Ovary (tissue), 9 donors: ENCODE data around the gene TMC6. TPM values are rescaled to one million over a fixed set of nuclear protein-coding genes. Genes with fewer than 3 reads are reported as not detected.

Experiments used
- DNase-seq, 5 donors: peaks; one replicate each; pipeline ENCODE4 v3.0.0-alpha.2; 2019 to 2020
- H3K27ac ChIP-seq, 2 donors: fragments of 200-600 bp; one replicate each; pipeline versions ENCODE4 v1.5.1 to v1.8.0; 2019 to 2022
- H3K27me3 ChIP-seq: fragments of 200-600 bp; one replicate; pipeline ENCODE4 v1.8.0; 2022
- H3K36me3 ChIP-seq: fragments of 200-600 bp; sonication (generic); one replicate; pipeline ENCODE4 v1.5.1; 2019
- H3K4me1 ChIP-seq: one replicate; pipeline ENCODE4 v1.8.1; 2013; ENCODE audit warnings: mild to moderate bottlenecking, moderate library complexity; ENCODE audit not compliant: insufficient read depth
- H3K4me3 ChIP-seq: fragments of 200-600 bp; sonication (generic); one replicate; pipeline ENCODE4 v1.5.1; 2017
- H3K9me3 ChIP-seq, 2 donors: fragments of 200-600 bp in 1 of 2; sonication (generic) in 1 of 2; one replicate each; pipeline versions ENCODE4 v1.5.1 to v1.8.1; 2013 to 2019; ENCODE audit warnings: mild to moderate bottlenecking in 1 of 2, moderate library complexity in 1 of 2
- EP300 ChIP-seq: sonication (generic); formaldehyde crosslinking; IDR thresholded peaks from one replicate; pipeline ENCODE4 v1.6.1; 2017; ENCODE audit warnings: antibody characterized with exemption
- POLR2A ChIP-seq: fragments of 450-650 bp; IDR thresholded peaks from one replicate; pipeline ENCODE4 v1.6.1; 2017; ENCODE audit warnings: antibody characterized with exemption, mild to moderate bottlenecking, moderate library complexity
- WGBS, 3 donors: extraction: QIAGEN DNeasy Blood & Tissue Kit in 1 of 3; methylation state at CpG; one replicate each; pipeline versions ENCODE4 v1.1.5 to v1.1.7; 2013 to 2017; 5-methylcytosine and 5-hydroxymethylcytosine counted together
- intact Hi-C, 4 donors: fragments of 100-400 bp; cut with DNase I; formaldehyde crosslinking; loops; one replicate each; pipeline versions ENCODE4 v1.11.0 to v1.15.1; 2022 to 2023
- polyA plus RNA-seq, 2 donors: library from polyadenylated mRNA; stranded (reverse); fragments of 200-250 nt in 1 of 2; fragments of 350-450 nt in 1 of 2; fragmentation: Illumina TruSeq in 1 of 2; extraction: RNeasy Lipid Tissue Mini Kit (QIAGEN cat#74804) in 1 of 2; gene quantifications; one replicate each; pipeline ENCODE4 v1.2.3, GENCODE V29; 2013 to 2014
- total RNA-seq, 7 donors: library from RNA; depleted of rRNA in 2 of 7; stranded (reverse); fragments of >200 nt in 2 of 7; fragmentation: NEBNext Ultra II Directional in 3 of 7; extraction: Animal tissue kit (Norgen Biotek cat#: 25700) in 3 of 7; gene quantifications; one replicate each; pipeline versions ENCODE4 v1.1.0 to v1.2.4, GENCODE V29; 2016 to 2023
- TF ChIP-seq, protein P1 (sequence below), 3 donors: fragments of 450-650 bp in 2 of 3; fragments of 200-600 bp in 1 of 3; IDR thresholded peaks; one replicate each; pipeline versions ENCODE4 v1.5.1 to v1.8.0; 2016 to 2022; ENCODE audit warnings: antibody characterized with exemption in 3 of 3, mild to moderate bottlenecking in 1 of 3
- donor health status: DM: no; HTN: no; CAD: no; lungs with moderate emphysema.
- donor health status: DM: no; HTN: no; CAD: no.
- donor health status: Bipolar disorder and iron deficiency.
- donor health status: DM: yes; HTN: yes; CAD: no.
- donor health status: DM: no; HTN: no; CAD: no.
- donor health status: DM: yes; HTN: yes; CAD: no.

TMC6 gene
- total and polyA plus RNA-seq, 9 donors: 1.2 to 26.8 (median 8.3) TPM

DNA sequence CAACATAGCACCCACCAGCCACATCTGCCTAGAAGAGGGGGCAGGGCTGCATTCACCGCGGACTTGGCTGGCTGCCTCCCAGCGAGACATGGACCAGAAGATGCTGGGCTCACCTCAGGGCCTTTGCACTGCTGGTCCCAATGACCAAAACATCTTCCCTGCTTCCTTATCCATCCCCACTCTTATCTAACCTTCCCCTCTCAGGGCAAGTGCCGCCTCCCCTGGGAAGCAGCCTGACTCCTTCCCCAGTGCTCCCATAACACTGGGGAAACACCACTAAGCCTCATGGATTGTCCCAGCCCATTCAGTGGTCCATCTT is 5.7 kb downstream of the TMC6 start:
- no peak for DNase-seq
- H3K36me3 ChIP-seq: no peaks in the 10 kb centered on the region
- TF ChIP-seq EP300 (no peak), POLR2A (no peak)
- TF ChIP-seq, protein P1, sequence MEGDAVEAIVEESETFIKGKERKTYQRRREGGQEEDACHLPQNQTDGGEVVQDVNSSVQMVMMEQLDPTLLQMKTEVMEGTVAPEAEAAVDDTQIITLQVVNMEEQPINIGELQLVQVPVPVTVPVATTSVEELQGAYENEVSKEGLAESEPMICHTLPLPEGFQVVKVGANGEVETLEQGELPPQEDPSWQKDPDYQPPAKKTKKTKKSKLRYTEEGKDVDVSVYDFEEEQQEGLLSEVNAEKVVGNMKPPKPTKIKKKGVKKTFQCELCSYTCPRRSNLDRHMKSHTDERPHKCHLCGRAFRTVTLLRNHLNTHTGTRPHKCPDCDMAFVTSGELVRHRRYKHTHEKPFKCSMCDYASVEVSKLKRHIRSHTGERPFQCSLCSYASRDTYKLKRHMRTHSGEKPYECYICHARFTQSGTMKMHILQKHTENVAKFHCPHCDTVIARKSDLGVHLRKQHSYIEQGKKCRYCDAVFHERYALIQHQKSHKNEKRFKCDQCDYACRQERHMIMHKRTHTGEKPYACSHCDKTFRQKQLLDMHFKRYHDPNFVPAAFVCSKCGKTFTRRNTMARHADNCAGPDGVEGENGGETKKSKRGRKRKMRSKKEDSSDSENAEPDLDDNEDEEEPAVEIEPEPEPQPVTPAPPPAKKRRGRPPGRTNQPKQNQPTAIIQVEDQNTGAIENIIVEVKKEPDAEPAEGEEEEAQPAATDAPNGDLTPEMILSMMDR (IDR thresholded peaks at IDR 0.05): no peak
- H3K4me3 ChIP-seq: no peak overlapping the region
- intact Hi-C loops: loop anchor here in 1 of 4 donors (10.0 kb wide), 1 partner anchor 252 kb away; the partner anchor contains the start of gene PGS1
- WGBS, 3 donors: 91 to 96% (median 94%) methylated on average over 4 of the region's 4 CpGs
- no peaks in the 10 kb centered on the region for H3K9me3 ChIP-seq
- H3K4me1 ChIP-seq: no peaks in the 10 kb centered on the region
- H3K27ac ChIP-seq: no peak overlapping the region
- no peaks in the 10 kb centered on the region for H3K27me3 ChIP-seq

DNA sequence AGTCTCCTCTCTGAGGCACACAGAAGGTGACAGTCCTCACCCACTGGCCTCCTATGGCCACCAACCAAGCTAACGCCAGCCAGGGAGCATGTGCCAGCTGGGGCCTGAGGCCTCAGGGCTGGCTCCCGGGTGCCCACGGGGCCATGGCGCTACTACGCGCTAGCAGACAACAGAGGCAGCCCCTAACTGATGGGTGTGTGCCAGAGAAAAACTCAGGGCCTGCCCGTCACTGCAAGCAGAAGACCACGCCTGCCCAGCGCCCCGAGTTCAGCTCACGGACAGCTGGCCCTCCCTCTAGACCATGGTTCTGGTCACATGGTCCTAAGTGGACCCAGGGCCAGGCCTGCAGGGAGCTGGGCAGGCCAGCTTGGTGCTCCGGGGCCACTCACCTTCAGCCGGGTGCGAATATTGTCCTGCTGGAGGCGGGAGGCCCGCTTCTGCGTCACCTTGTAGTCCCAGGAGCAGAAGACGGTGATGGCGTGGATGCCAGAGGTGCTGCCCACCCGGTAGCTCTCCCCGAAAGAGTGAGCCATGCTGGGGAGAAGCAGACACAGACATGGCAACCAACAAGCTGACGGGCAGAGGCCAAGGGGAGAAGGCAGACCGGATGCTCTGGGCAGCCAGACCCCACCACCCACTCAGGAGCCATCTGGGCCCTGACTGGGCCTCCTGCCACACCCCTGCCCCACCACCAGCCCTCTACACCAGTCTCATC is 6.2 kb downstream of the TMC6 start:
- TF ChIP-seq, protein P1 (IDR thresholded peaks at IDR 0.05): no peak
- TF ChIP-seq POLR2A: no peak
- TF ChIP-seq EP300: no peak
- H3K4me3 ChIP-seq: no peak overlapping the region
- no peaks in the 10 kb centered on the region for H3K9me3 ChIP-seq
- H3K4me1 ChIP-seq: no peaks in the 10 kb centered on the region
- H3K36me3 ChIP-seq: no peaks in the 10 kb centered on the region
- no peak for DNase-seq
- intact Hi-C loops: loop anchor here in 1 of 4 donors (10.0 kb wide), 1 partner anchor 252 kb away; the partner anchor contains the start of gene PGS1
- no peak overlapping the region for H3K27ac ChIP-seq
- 87 to 92% (median 88%) methylated on average over 17 to 23 of the region's 23 CpGs for WGBS, 3 donors
- H3K27me3 ChIP-seq: no peaks in the 10 kb centered on the region

DNA sequence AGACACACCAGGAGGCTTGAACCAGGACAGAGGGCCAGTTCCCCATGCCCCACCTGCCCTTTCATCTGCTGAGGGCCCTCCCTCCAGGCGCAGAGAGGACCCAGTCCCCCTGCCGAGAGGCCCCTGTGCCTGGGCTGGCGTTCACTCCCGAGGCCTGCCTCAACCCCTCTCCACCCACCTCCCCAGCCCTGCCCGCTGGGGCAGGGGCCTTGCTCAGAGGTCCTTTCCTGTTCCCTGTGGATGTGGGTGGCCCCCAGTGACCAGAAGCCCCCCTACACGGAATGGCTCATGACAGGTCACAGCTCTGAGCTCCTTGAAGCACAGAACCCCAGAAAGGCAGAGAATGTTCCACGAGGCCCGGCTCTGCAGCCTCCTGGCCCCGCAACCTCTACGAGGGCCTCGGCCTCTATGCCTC is 6.7 kb downstream of the TMC6 start:
- DNase-seq: no peak
- TF ChIP-seq EP300: no peak
- no peak for TF ChIP-seq POLR2A
- TF ChIP-seq, protein P1 (IDR thresholded peaks at IDR 0.05): no peak
- H3K27me3 ChIP-seq: no peaks in the 10 kb centered on the region
- 78 to 82% (median 79%) methylated on average over 11 of the region's 11 CpGs for WGBS, 3 donors
- H3K4me3 ChIP-seq: no peak overlapping the region
- H3K36me3 ChIP-seq: no peaks in the 10 kb centered on the region
- no peaks in the 10 kb centered on the region for H3K4me1 ChIP-seq
- no peak overlapping the region for H3K27ac ChIP-seq
- intact Hi-C loops: loop anchor here in 1 of 4 donors (10.0 kb wide), 1 partner anchor 253 kb away; the partner anchor contains the start of gene PGS1
- no peaks in the 10 kb centered on the region for H3K9me3 ChIP-seq

DNA sequence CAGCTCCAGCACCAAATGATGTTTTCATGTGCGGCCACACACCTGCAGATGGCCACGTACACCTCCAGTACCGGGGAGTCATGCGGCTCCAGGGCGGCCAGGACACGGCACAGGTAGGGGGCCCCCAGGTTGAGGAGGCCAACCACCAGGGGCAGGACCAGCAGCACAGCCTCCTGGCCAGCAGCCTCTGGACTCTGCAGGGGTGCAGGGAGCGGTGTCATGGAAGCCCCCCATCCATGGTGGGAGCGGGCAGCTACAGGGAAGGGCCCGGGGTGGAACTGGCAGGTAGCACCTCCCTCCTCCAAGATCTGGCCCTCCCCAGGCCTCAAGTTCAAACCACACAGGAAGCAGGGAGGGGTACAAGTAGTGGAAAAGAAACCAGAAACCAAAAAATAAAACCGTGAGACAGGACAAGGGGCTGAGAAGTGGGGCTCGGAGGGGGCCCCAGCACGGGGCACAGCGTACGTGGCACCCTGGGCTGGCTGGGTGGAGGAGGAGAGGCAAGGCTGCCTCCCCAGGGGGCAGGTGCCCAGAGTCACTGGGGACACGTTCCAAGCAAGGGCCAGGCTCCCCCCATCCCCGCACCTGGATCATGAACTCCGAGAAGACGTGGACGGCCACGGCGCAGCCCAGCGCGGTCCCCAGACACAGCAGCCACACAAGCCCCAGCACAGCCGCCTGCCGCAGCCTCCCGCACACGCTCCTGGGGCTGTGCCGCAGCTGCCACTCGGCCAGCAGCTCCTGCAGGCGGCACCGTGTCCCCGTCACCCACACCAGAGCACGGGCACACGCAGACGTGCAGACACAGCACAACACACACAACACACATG is 7.4 kb downstream of the TMC6 start:
- Histone ChIP-seq H3K36me3 (no peaks in the 10 kb centered on the region), H3K27ac (no peak overlapping the region), H3K27me3 (no peaks in the 10 kb centered on the region), H3K9me3 (no peaks in the 10 kb centered on the region), H3K4me3 (no peak overlapping the region), H3K4me1 (no peaks in the 10 kb centered on the region)
- DNase-seq: no peak
- 89 to 92% (median 90%) methylated on average over 35 of the region's 35 CpGs for WGBS, 3 donors
- TF ChIP-seq, protein P1 (IDR thresholded peaks at IDR 0.05): no peak
- no peak for TF ChIP-seq EP300
- TF ChIP-seq POLR2A: no peak
- intact Hi-C loops: loop anchor here in 1 of 4 donors (10.0 kb wide), 1 partner anchor 254 kb away; the partner anchor contains the start of gene PGS1
